ENCODE data around the gene TCP11. TPM values are rescaled to one million over a fixed set of nuclear protein-coding genes. Genes with fewer than 3 reads are reported as not detected.

The TCP11 gene
- total and polyA plus RNA-seq, 2 of the 13 experiments (the other 11 are each of a cell fraction or from before 2014, with no cell fraction given) = 0.04 TPM; not detected in 1

DNA sequence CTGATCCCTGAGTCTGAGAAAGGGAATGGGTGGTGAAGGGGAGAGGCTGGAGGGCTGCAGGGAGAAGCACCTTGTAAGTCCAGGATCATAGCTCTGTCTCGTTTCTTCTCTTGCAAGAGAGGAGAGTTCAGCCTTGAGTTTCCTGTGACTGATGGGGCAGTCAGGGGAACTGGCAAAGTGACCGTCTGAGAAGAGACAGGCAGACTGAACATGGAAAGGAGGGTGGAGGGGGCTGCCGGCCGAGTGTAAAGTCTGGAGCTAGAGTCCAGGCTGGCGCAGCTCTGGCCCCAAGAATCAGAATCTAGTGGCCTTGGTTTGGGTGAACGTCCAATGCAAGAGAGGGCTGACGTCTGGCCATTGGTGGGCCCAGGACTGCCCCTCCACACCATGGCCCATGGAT lies 72.5 kb downstream of the TCP11 start:
- H3K4me3 ChIP-seq (replicated peaks in 1 of 3; ENCODE audit: insufficient read depth in 1 of 3, low read depth in 2 of 3, low read length in 3 of 3) = no peak overlapping the region
- no peak overlapping the region for H2AFZ ChIP-seq (ENCODE audit: low read length)
- H3K9me3 ChIP-seq (ENCODE audit: low read length) = no peaks in the 10 kb centered on the region
- no peak overlapping the region for H3K27ac ChIP-seq (ENCODE audit: extremely low read length, insufficient read depth, low read length)
- FAIRE-seq (no peak), ATAC-seq (no peak), DNase-seq (ENCODE audit: low spot score) (no peak)
- H3K4me2 ChIP-seq (ENCODE audit: low read depth, low read length) = no peak overlapping the region
- intact Hi-C loops (cut with micrococcal nuclease; ENCODE audit: unreplicated experiment) = no loop called here
- POLR2A ChIA-PET = no interaction called here
- H4K20me1 ChIP-seq (ENCODE audit: insufficient read depth, low read length) = no peaks in the 10 kb centered on the region
- TF ChIP-seq, protein P1, sequence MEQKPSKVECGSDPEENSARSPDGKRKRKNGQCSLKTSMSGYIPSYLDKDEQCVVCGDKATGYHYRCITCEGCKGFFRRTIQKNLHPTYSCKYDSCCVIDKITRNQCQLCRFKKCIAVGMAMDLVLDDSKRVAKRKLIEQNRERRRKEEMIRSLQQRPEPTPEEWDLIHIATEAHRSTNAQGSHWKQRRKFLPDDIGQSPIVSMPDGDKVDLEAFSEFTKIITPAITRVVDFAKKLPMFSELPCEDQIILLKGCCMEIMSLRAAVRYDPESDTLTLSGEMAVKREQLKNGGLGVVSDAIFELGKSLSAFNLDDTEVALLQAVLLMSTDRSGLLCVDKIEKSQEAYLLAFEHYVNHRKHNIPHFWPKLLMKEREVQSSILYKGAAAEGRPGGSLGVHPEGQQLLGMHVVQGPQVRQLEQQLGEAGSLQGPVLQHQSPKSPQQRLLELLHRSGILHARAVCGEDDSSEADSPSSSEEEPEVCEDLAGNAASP (CRISPR knock-in tag; IDR thresholded peaks at IDR 0.05; ENCODE audit: borderline replicate concordance) = no peak
- no peak for TF ChIP-seq EED (CRISPR knock-in tag; IDR thresholded peaks at IDR 0.05)
- TF ChIP-seq ZNF251 (CRISPR knock-in tag; IDR thresholded peaks at IDR 0.05) = no peak
- no peak for TF ChIP-seq ZNF292 (CRISPR knock-in tag; IDR thresholded peaks at IDR 0.05; ENCODE audit: borderline replicate concordance, low read depth)
- no peak for TF ChIP-seq NFYC (CRISPR knock-in tag; IDR thresholded peaks at IDR 0.05)
- no peak for TF ChIP-seq KLF15 (CRISPR knock-in tag; IDR thresholded peaks at IDR 0.05; ENCODE audit: borderline replicate concordance)
- H3K36me3 ChIP-seq (replicated peaks in 1 of 2; ENCODE audit: control insufficient read depth in 1 of 2, insufficient read depth in 2 of 2, low read length in 2 of 2) = peaks cover 3 to 6% of the 10 kb centered on the region in 2 experiments; a peak in 4 of 5 replicates
- CTCF ChIA-PET (ENCODE audit: low intra/inter-chr PET ratio, low total read pairs) = no interaction called here
- in situ Hi-C loops (cut with HindIII; ENCODE audit: extremely low pct_ligation_motif_present, low pct_unique_long_range_greater_than_20kb) = no loop called here
- H3K79me2 ChIP-seq (ENCODE audit: insufficient read depth, low read length) = no peaks in the 10 kb centered on the region
- 93% methylated on average over 6 of the region's 7 CpGs for WGBS (ENCODE audit: low lambda C conversion rate)
- no TSS peak for BruUV-seq (replicated peaks)
- H3K4me1 ChIP-seq (ENCODE audit: insufficient read depth, low read length) = no peaks in the 10 kb centered on the region
- no peak overlapping the region for H3K9ac ChIP-seq (ENCODE audit: insufficient read depth, low read depth, low read length)
- H3K27me3 ChIP-seq (ENCODE audit: control insufficient read depth in 1 of 2, insufficient read depth in 2 of 2, low read length in 2 of 2) = no peaks in the 10 kb centered on the region

DNA sequence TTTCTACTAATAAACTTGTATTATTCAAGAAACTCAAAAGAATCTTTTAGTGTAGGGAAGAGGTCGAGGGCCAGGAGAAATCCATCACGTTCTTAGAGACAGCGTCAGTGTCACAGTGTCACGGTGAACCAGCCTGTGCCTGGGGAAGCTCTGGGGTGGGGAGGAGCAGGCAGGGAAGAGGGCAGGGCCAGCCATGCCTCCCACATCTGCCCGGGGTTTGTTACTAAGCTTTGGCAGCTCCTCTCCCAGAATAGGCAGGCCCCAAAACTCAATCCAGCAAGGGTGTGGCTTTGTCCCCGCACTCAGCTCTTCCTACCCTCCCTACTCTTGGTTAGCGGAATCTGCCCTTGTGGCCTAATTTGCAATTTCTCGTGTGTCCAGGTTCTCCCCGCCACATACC lies 72.9 kb downstream of the TCP11 start:
- no peaks in the 10 kb centered on the region for H3K9me3 ChIP-seq (ENCODE audit: low read length)
- in situ Hi-C loops (cut with HindIII; ENCODE audit: extremely low pct_ligation_motif_present, low pct_unique_long_range_greater_than_20kb) = no loop called here
- no peak for ATAC-seq
- no peak overlapping the region for H3K9ac ChIP-seq (ENCODE audit: insufficient read depth, low read depth, low read length)
- ChIA-PET CTCF (ENCODE audit: low intra/inter-chr PET ratio, low total read pairs) (no interaction called here), POLR2A (no interaction called here)
- no peaks in the 10 kb centered on the region for H3K27me3 ChIP-seq (ENCODE audit: control insufficient read depth in 1 of 2, insufficient read depth in 2 of 2, low read length in 2 of 2)
- no peak overlapping the region for H3K4me2 ChIP-seq (ENCODE audit: low read depth, low read length)
- H3K4me3 ChIP-seq (replicated peaks in 1 of 3; ENCODE audit: insufficient read depth in 1 of 3, low read depth in 2 of 3, low read length in 3 of 3) = no peak overlapping the region
- H4K20me1 ChIP-seq (ENCODE audit: insufficient read depth, low read length) = no peaks in the 10 kb centered on the region
- WGBS (ENCODE audit: low lambda C conversion rate) = 97% methylated on average over 9 of the region's 9 CpGs
- H3K27ac ChIP-seq (ENCODE audit: extremely low read length, insufficient read depth, low read length) = no peak overlapping the region
- peaks cover 3 to 6% of the 10 kb centered on the region in 2 experiments; a peak in 4 of 5 replicates for H3K36me3 ChIP-seq (replicated peaks in 1 of 2; ENCODE audit: control insufficient read depth in 1 of 2, insufficient read depth in 2 of 2, low read length in 2 of 2)
- intact Hi-C loops (cut with micrococcal nuclease; ENCODE audit: unreplicated experiment) = no loop called here
- no peak overlapping the region for H2AFZ ChIP-seq (ENCODE audit: low read length)
- no peaks in the 10 kb centered on the region for H3K79me2 ChIP-seq (ENCODE audit: insufficient read depth, low read length)
- no peak for FAIRE-seq
- H3K4me1 ChIP-seq (ENCODE audit: insufficient read depth, low read length) = no peaks in the 10 kb centered on the region
- no peak for DNase-seq (ENCODE audit: low spot score)
- no TSS peak for BruUV-seq (replicated peaks)
- TF ChIP-seq, protein P2, sequence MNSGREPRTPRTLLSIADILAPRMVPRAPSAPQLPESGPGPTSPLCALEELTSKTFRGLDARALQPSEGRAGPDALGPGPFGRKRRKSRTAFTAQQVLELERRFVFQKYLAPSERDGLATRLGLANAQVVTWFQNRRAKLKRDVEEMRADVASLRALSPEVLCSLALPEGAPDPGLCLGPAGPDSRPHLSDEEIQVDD (CRISPR knock-in tag; IDR thresholded peaks at IDR 0.05; ENCODE audit: borderline replicate concordance) = no peak
- TF ChIP-seq BRCA1 (CRISPR knock-in tag; IDR thresholded peaks at IDR 0.05) = no peak
- TF ChIP-seq ZNF501 (CRISPR knock-in tag; IDR thresholded peaks at IDR 0.05) = no peak
- TF ChIP-seq, protein P3, sequence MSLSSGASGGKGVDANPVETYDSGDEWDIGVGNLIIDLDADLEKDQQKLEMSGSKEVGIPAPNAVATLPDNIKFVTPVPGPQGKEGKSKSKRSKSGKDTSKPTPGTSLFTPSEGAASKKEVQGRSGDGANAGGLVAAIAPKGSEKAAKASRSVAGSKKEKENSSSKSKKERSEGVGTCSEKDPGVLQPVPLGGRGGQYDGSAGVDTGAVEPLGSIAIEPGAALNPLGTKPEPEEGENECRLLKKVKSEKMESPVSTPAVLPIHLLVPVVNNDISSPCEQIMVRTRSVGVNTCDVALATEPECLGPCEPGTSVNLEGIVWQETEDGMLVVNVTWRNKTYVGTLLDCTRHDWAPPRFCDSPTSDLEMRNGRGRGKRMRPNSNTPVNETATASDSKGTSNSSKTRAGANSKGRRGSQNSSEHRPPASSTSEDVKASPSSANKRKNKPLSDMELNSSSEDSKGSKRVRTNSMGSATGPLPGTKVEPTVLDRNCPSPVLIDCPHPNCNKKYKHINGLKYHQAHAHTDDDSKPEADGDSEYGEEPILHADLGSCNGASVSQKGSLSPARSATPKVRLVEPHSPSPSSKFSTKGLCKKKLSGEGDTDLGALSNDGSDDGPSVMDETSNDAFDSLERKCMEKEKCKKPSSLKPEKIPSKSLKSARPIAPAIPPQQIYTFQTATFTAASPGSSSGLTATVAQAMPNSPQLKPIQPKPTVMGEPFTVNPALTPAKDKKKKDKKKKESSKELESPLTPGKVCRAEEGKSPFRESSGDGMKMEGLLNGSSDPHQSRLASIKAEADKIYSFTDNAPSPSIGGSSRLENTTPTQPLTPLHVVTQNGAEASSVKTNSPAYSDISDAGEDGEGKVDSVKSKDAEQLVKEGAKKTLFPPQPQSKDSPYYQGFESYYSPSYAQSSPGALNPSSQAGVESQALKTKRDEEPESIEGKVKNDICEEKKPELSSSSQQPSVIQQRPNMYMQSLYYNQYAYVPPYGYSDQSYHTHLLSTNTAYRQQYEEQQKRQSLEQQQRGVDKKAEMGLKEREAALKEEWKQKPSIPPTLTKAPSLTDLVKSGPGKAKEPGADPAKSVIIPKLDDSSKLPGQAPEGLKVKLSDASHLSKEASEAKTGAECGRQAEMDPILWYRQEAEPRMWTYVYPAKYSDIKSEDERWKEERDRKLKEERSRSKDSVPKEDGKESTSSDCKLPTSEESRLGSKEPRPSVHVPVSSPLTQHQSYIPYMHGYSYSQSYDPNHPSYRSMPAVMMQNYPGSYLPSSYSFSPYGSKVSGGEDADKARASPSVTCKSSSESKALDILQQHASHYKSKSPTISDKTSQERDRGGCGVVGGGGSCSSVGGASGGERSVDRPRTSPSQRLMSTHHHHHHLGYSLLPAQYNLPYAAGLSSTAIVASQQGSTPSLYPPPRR (CRISPR knock-in tag; IDR thresholded peaks at IDR 0.05; ENCODE audit: borderline replicate concordance) = no peak
- no peak for TF ChIP-seq SRSF4 (IDR thresholded peaks at IDR 0.05; ENCODE audit: low read depth, low read length, poor library complexity, severe bottlenecking)
- no peak for TF ChIP-seq HNRNPLL (IDR thresholded peaks at IDR 0.05; ENCODE audit: low read depth, low read length, poor library complexity, severe bottlenecking)
- TF ChIP-seq KAT2B (IDR thresholded peaks at IDR 0.05; ENCODE audit: borderline replicate concordance, low read depth, low read length) = no peak

All from HepG2 (cell line).